Measurements from ENCODE around the gene POLR2F.
"Not testable (repeated sequence)": the region's sequence is repeated elsewhere in the genome, so short reads cannot be mapped to it uniquely, and the experiment has no call there.

Gene POLR2F

DNA sequence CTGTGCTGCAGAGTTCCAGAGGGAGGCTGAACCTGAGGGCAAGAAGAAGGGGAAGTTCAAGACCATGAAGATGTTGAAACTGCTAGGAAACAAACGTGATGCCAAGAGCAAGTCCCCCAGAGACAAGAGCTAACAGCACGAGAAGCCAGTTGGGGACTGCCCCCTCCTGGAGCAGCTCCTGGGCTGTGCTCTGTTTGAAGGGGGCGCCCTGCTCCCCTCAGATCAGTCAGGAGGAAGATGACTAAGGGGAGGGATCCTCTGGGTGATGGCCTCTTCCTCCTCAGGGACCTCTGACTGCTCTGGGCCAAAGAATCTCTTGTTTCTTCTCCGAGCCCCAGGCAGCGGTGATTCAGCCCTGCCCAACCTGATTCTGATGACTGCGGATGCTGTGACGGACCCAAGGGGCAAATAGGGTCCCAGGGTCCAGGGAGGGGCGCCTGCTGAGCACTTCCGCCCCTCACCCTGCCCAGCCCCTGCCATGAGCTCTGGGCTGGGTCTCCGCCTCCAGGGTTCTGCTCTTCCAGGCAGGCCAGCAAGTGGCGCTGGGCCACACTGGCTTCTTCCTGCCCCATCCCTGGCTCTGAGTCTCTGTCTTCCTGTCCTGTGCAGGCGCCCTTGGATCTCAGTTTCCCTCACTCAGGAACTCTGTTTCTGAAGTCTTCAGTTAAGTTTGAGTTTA is 12.7 kb upstream of the POLR2F start:
- TF ChIP-seq, protein P1, sequence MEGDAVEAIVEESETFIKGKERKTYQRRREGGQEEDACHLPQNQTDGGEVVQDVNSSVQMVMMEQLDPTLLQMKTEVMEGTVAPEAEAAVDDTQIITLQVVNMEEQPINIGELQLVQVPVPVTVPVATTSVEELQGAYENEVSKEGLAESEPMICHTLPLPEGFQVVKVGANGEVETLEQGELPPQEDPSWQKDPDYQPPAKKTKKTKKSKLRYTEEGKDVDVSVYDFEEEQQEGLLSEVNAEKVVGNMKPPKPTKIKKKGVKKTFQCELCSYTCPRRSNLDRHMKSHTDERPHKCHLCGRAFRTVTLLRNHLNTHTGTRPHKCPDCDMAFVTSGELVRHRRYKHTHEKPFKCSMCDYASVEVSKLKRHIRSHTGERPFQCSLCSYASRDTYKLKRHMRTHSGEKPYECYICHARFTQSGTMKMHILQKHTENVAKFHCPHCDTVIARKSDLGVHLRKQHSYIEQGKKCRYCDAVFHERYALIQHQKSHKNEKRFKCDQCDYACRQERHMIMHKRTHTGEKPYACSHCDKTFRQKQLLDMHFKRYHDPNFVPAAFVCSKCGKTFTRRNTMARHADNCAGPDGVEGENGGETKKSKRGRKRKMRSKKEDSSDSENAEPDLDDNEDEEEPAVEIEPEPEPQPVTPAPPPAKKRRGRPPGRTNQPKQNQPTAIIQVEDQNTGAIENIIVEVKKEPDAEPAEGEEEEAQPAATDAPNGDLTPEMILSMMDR (IDR thresholded peaks at IDR 0.05; ENCODE audit: control insufficient read depth, insufficient read depth, low read depth, low read length, missing control alignments): no peak
- no peak overlapping the region for H3K4me3 ChIP-seq (ENCODE audit: control insufficient read depth, low read depth, low read length)
- DNase-seq (ENCODE audit: low read depth): no peak

DNA sequence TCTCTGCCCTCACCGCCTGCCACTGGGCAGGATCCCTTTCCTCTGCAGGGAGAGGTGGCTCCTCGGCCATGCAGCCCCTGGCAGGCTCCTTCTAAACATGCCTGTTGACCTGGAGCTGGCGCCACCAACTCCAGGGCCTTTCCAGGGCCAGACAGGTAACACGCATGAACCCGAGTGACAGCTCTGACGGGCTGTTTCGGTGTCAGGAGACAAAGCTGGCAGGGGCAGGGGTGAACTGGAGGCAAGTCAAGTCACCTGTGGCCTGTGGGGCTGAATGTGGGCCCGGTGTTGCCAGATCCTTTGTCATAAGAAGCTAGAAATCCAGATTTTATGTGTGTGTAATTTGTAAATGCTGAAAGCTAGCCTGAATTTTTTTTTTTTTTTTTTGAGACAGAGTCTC is 11.4 kb upstream of the POLR2F start:
- no peak overlapping the region for H3K4me3 ChIP-seq (ENCODE audit: control insufficient read depth, low read depth, low read length)
- TF ChIP-seq, protein P1 (IDR thresholded peaks at IDR 0.05; ENCODE audit: control insufficient read depth, insufficient read depth, low read depth, low read length, missing control alignments): no peak
- no peak for DNase-seq (ENCODE audit: low read depth)

DNA sequence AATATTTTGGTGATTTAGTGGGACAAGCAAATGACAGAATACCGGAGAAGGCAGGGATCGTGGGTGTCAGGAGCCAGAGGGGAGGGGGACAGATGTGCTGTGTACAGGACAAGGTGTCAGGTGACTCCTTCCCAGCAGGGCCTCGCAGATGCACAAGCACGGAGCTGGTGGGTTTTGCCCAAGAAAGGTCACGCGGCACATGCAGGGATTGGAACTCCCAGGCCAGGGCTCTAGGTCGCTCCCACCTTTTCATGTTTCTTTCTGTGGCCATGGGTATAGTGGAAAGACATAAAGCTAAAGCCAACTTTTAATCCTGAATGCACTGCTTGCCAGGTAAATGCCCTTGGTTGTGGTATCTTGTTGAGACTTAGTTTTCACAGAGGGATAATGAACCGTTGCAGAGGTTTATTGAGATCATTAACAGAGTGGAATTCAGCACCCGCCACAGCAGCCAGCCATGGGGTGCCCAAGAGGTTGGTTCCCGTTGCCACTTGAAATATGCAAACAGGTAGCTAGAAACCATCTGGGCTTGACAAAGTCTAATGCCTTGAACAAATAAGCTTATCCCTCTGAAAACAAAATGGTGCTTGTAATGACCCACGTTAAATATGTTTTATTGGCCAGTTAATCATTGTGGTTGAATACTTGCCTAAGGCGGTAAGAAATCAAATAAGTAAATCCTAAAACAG is 10.2 kb upstream of the POLR2F start:
- TF ChIP-seq, protein P1 (IDR thresholded peaks at IDR 0.05; ENCODE audit: control insufficient read depth, insufficient read depth, low read depth, low read length, missing control alignments): no peak
- no peak overlapping the region for H3K4me3 ChIP-seq (ENCODE audit: control insufficient read depth, low read depth, low read length)
- DNase-seq (ENCODE audit: low read depth): no peak

DNA sequence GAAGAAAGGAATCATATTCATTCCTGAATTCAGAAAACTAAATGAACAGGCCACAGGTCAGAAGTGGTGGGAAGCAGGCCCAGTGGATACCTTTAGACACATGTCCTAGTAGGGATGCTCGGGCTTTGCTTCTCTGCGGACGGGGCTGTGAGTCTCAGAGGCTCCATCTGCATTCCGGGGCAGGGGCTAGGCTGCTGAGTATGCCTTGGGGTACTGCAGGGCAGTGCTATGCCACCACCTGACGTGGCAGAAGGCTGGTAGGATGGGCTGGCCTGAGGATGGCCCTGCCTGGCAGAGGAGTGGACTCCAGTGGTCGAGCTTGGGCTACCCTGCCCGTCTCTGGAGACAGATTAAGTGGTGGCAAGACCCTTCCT is 9.7 kb upstream of the POLR2F start:
- H3K4me3 ChIP-seq (ENCODE audit: control insufficient read depth, low read depth, low read length): no peak overlapping the region
- DNase-seq (ENCODE audit: low read depth): no peak
- TF ChIP-seq, protein P1 (IDR thresholded peaks at IDR 0.05; ENCODE audit: control insufficient read depth, insufficient read depth, low read depth, low read length, missing control alignments): no peak

- DNase-seq (ENCODE audit: low read depth); H3K4me3 ChIP-seq (ENCODE audit: control insufficient read depth, low read depth, low read length): not testable (repeated sequence)
Measured at GRCh38 chr22:37944423-37944822, 9.1 kb upstream of the POLR2F start.

GRCh38 chr22:37947142-37947795 is 6.2 kb upstream of the POLR2F start:
- not testable (repeated sequence) for DNase-seq (ENCODE audit: low read depth); H3K4me3 ChIP-seq (ENCODE audit: control insufficient read depth, low read depth, low read length)

GRCh38 chr22:37951305-37951704 is 2.2 kb upstream of the POLR2F start:
- TF ChIP-seq, protein P1 (IDR thresholded peaks at IDR 0.05; ENCODE audit: control insufficient read depth, insufficient read depth, low read depth, low read length, missing control alignments): no peak
- no peak for DNase-seq (ENCODE audit: low read depth)

GRCh38 chr22:37952629-37953028 is 870 bp upstream of the POLR2F start:
- peak overlapping the region; percentile 94 for H3K4me3 ChIP-seq (ENCODE audit: control insufficient read depth, low read depth, low read length)
- not testable (repeated sequence) for DNase-seq (ENCODE audit: low read depth)

More at GRCh38 chr22:37951305-37951704, 2.2 kb upstream of the POLR2F start:
- H3K4me3 ChIP-seq (ENCODE audit: control insufficient read depth, low read depth, low read length): no peak overlapping the region

Measured in AG09309 (cell line).